ENCODE results near the gene FAM151B.

Gene FAM151B

GRCh38 chr5:80502800-80503199 lies 14.9 kb downstream of the FAM151B start:
- H3K4me3 ChIP-seq (ENCODE audit: control insufficient read depth, low read depth, low read length): no peak overlapping the region
- DNase-seq (ENCODE audit: low read depth): no peak
- TF ChIP-seq CTCF (conservative IDR thresholded peaks at IDR 0.05; ENCODE audit: control insufficient read depth, insufficient read depth, low read depth, low read length): no peak

GRCh38 chr5:80503641-80504040 lies 15.7 kb downstream of the FAM151B start:
- no peak for DNase-seq (ENCODE audit: low read depth)
- no peak overlapping the region for H3K4me3 ChIP-seq (ENCODE audit: control insufficient read depth, low read depth, low read length)
- TF ChIP-seq CTCF (conservative IDR thresholded peaks at IDR 0.05; ENCODE audit: control insufficient read depth, insufficient read depth, low read depth, low read length): no peak

DNA sequence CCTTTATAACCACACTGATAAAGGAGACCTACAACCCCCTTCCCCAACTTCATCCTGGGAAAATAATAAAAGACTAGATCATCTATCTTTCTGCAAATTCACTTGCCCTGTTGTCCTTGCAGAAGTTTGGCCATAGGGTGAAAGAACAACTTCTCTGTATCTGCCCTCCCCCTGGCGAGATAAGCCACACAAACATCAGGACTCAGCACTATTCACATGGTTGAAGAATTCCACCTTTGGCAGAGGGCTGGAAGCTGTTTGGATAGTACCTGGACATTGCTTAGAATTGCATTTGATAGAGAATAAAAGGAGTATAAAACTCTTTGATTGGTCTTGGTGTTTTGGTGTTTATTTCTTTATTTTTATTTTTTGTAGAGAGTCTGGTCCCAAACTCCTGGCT lies 16.9 kb downstream of the FAM151B start:
- DNase-seq (ENCODE audit: low read depth): no peak
- TF ChIP-seq CTCF (conservative IDR thresholded peaks at IDR 0.05; ENCODE audit: control insufficient read depth, insufficient read depth, low read depth, low read length): no peak
- no peak overlapping the region for H3K4me3 ChIP-seq (ENCODE audit: control insufficient read depth, low read depth, low read length)

- H3K4me3 ChIP-seq (ENCODE audit: control insufficient read depth, low read depth, low read length): no peak overlapping the region
- no peak for TF ChIP-seq CTCF (conservative IDR thresholded peaks at IDR 0.05; ENCODE audit: control insufficient read depth, insufficient read depth, low read depth, low read length)
These were observed 19.8 kb downstream of the FAM151B start for GRCh38 chr5:80507663-80508062.

DNA sequence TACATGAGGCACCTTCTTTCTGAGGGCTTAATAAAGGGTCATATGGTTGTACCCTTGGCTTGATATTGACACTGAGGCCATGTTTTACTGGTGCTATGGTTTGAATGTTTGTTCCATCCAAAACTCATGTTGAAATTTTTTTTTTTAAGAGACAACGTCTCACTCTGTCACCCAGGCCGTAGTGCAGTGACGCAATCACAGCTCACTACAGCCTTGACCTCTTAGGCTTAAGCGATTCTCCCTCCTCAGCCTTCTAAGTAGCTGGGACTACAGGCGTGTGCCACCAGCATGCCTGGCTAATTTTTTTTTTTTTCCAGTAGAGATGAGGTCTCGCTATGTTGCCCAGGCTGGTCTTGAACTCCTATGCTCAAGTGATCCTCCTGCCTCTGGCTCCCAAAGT lies 20.9 kb downstream of the FAM151B start:
- no peak for TF ChIP-seq CTCF (conservative IDR thresholded peaks at IDR 0.05; ENCODE audit: control insufficient read depth, insufficient read depth, low read depth, low read length)
- DNase-seq (ENCODE audit: low read depth): no peak
- no peak overlapping the region for H3K4me3 ChIP-seq (ENCODE audit: control insufficient read depth, low read depth, low read length)

More at GRCh38 chr5:80507663-80508062, 19.8 kb downstream of the FAM151B start:
- DNase-seq (ENCODE audit: low read depth): no peak

- DNase-seq (ENCODE audit: low read depth): no peak
- no peak for TF ChIP-seq CTCF (conservative IDR thresholded peaks at IDR 0.05; ENCODE audit: control insufficient read depth, insufficient read depth, low read depth, low read length)
- H3K4me3 ChIP-seq (ENCODE audit: control insufficient read depth, low read depth, low read length): no peak overlapping the region
These were observed 21.5 kb downstream of the FAM151B start for GRCh38 chr5:80509362-80509761.

DNA sequence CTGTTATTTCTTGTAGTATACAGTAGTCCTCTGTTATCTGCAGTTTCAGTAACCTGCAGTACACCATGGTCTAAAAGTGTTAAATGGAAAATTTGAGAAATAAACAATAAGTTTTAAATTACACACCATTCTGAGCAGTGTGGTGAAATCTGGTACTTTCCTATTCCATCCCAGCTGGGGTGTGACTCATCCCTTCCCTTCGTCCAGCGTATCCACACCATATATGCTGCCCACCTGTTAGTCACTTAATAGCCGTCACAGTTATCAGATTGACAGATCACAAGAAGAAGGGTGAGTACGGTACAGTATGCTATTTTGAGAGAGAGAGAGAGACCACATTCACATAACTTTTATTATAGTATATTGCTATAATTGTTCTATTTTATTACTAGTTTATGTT lies 28.9 kb downstream of the FAM151B start:
- no peak overlapping the region for H3K4me3 ChIP-seq (ENCODE audit: control insufficient read depth, low read depth, low read length)
- TF ChIP-seq CTCF (conservative IDR thresholded peaks at IDR 0.05; ENCODE audit: control insufficient read depth, insufficient read depth, low read depth, low read length): no peak
- DNase-seq (ENCODE audit: low read depth): peak; percentile 82
